IPS DF 6.9 (cell line): Measurements from ENCODE around the gene ZNF454.

Experiments used
- DNase-seq: peaks from one replicate; pipeline ENCODE4 v3.0.0-alpha.2; 2013; ENCODE audit warnings: low read depth, low spot score
- H3K27ac ChIP-seq: one replicate; pipeline ENCODE4 v1.5.1; 2013; ENCODE audit warnings: low read length, control low read depth
- H3K27me3 ChIP-seq: 2 replicates; pipeline ENCODE4 v1.6.1; 2013; ENCODE audit warnings: mild to moderate bottlenecking, low read length; ENCODE audit not compliant: control insufficient read depth, insufficient read depth
- H3K36me3 ChIP-seq: 2 replicates; pipeline ENCODE4 v1.6.1; 2013; ENCODE audit warnings: low read length; ENCODE audit not compliant: control insufficient read depth, insufficient read depth
- H3K4me1 ChIP-seq: 2 replicates; pipeline ENCODE4 v1.6.1; 2013; ENCODE audit warnings: low read length; ENCODE audit not compliant: control insufficient read depth, insufficient read depth
- H3K4me3 ChIP-seq: 2 replicates; pipeline ENCODE4 v1.5.1; 2013; ENCODE audit warnings: mild to moderate bottlenecking, low read length
- H3K9me3 ChIP-seq: 2 replicates; pipeline ENCODE4 v1.6.1; 2013; ENCODE audit warnings: low read length, inconsistent platforms; ENCODE audit not compliant: control insufficient read depth, insufficient read depth
- WGBS: extraction: QIAGEN DNeasy Blood & Tissue Kit; methylation state at CpG from one replicate; pipeline ENCODE4 v1.1.7; 2013; ENCODE audit warnings: mixed read lengths, missing lambda C conversion rate; ENCODE audit not compliant: insufficient read length, insufficient coverage; 5-methylcytosine and 5-hydroxymethylcytosine counted together

ZNF454 gene

GRCh38 chr5:178940569-178941360 lies at the start of gene ZNF454:
ZNF454 (plus strand) TSS chr5:178941198; CDS start chr5:178942792, 1,594 bp downstream.
- WGBS: no CpG with 5 or more reads among the region's 69 CpGs
- Histone ChIP-seq H3K9me3 (peaks cover 5% of the 10 kb centered on the region), H3K4me1 (no peaks in the 10 kb centered on the region), H3K27me3 (no peaks in the 10 kb centered on the region), H3K36me3 (no peaks in the 10 kb centered on the region), H3K4me3 (peak within 1 kb of the TSS; percentile 24), H3K27ac (no peak within 1 kb of the TSS)
- DNase-seq: peak; percentile 55

DNA sequence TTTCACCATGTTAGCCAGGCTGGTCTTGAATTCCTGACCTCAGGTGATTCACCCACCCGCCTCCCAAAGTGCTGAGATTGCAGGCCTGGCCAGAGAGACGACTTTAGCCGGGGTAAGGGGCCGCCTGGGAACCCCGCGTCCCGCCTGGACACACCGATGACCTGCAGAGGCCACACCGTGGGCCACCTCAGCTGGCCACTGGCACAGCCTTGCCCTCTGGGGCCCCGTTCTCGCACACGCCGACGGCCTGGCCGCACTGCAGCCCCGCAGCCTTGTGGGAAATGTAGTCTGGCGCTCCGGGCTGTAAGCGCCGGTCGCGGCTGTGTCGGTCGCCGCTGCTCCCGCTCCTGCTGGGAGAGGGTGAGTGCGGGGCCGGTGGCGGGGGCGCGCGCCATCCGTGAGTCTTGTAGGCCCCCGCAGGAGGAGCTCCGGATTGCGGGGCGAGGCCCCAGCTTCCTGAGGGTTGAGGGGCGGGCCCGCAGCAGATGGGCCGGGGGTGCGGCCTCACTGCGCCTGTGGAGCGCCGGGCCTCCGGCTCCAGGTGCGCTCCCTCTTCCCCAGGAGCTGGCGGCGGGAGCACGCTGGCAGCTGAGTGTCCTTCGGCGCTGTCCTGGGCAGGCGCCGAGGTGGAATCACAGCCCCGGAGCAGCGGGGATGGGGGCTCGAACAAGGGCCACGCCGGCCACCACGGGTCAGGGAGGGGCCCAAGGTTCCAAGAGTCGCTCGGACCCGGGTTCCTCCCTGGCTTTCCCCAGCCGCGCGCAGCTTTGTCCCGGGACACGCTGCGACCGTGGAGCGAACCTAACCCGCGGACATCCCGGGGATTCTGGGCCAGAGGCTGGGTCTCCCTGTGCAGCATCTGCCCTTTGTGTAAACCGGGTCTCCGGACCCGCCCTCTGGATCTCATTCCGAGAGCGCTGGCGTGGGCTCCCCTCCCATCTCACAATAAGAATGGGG lies 45.1 kb upstream of the ZNF454 start, which contains the start of gene ZFP2:
ZFP2 (plus strand) TSS at position 299 of the 957 bp plus-strand sequence. CDS start 35,401 bp downstream, outside the sequence.
- Histone ChIP-seq H3K27ac (no peak within 1 kb of the TSS), H3K4me3 (peak within 1 kb of the TSS; percentile 84; the same call in 1 of the 2 replicates), H3K9me3 (no peaks in the 10 kb centered on the region), H3K4me1 (no peaks in the 10 kb centered on the region), H3K36me3 (no peaks in the 10 kb centered on the region), H3K27me3 (no peaks in the 10 kb centered on the region)
- DNase-seq: no peak
- WGBS: no CpG with 5 or more reads among the region's 79 CpGs

DNA sequence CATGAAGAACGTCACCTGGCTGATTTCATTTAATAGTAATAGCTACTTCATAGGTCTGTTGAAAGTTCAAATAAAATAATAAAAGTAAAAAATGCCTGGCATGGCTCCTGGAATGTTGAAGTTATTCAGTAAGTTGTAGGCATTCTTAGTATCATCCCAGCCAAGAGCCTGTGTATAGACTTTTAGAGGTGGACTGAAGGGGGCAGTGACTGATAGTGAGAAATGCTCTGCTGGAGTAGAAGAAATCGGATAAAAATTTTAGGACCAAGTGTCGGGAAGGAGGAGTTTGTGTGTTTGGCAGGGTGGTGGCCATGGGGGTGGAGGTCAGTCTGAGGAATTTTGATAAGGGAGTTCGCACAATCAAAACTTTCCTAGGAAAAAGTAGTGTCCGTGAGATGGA lies 41.7 kb upstream of the ZNF454 start:
- no peak for DNase-seq
- WGBS: no CpG with 5 or more reads among the region's 5 CpGs
- Histone ChIP-seq H3K27ac (no peak overlapping the region), H3K27me3 (no peaks in the 10 kb centered on the region; the same call in 1 of the 2 replicates), H3K4me3 (no peak overlapping the region), H3K9me3 (no peaks in the 10 kb centered on the region), H3K36me3 (no peaks in the 10 kb centered on the region), H3K4me1 (no peaks in the 10 kb centered on the region)

DNA sequence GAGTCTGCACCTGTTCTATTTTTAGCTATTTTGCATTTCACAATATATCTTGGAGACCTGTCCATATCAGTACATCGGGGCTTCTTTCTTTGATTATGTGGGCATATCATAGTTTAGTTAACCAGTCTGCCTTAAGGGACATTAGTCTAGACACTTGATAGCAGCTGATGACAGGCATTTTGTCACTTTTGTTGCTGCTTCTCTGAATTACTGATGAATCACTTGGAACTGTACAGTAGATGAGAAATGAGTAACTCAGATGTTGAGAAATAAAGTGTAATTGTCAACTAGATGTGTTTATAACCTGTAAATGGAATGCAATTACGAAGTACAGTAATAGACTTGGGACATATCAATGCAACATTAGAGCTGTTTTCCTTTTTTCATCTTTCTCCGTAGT lies 38.1 kb upstream of the ZNF454 start:
- WGBS: no CpG with 5 or more reads among the region's 3 CpGs
- Histone ChIP-seq H3K9me3 (no peaks in the 10 kb centered on the region), H3K36me3 (no peaks in the 10 kb centered on the region)

DNA sequence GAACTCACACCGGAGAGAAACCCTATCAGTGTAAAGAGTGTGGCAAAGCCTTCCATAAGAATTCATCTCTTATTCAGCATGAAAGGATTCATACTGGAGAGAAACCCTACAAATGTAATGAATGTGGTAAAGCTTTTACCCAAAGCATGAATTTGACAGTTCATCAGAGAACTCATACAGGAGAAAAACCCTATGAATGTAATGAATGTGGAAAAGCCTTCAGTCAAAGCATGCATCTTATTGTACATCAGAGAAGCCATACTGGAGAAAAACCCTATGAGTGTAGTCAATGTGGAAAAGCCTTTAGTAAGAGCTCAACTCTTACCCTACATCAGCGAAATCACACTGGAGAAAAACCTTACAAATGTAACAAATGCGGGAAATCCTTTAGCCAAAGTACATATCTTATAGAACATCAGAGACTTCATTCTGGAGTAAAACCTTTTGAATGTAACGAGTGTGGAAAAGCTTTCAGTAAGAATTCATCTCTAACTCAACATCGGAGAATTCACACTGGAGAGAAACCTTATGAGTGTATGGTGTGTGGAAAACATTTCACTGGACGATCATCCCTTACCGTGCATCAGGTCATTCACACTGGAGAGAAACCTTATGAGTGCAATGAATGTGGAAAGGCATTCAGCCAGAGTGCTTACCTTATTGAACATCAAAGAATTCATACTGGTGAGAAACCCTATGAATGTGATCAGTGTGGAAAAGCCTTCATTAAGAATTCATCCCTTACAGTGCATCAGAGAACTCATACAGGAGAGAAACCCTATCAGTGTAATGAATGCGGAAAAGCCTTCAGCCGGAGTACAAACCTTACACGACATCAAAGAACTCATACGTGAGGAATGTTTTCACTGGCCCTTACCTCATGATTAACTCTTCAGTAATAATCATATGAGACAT lies 8.9 kb upstream of the ZNF454 start:
- no peaks in the 10 kb centered on the region for H3K36me3 ChIP-seq
- no CpG with 5 or more reads among the region's 11 CpGs for WGBS
- H3K27me3 ChIP-seq: no peaks in the 10 kb centered on the region
- H3K27ac ChIP-seq: no peak overlapping the region
- peaks cover 19% of the 10 kb centered on the region for H3K9me3 ChIP-seq
- DNase-seq: no peak
- H3K4me1 ChIP-seq: no peaks in the 10 kb centered on the region
- no peak overlapping the region for H3K4me3 ChIP-seq

More for the DNA sequence above, 38.1 kb upstream of the ZNF454 start:
- no peaks in the 10 kb centered on the region; the same call in 1 of the 2 replicates for H3K27me3 ChIP-seq
- H3K4me1 ChIP-seq: no peaks in the 10 kb centered on the region
- DNase-seq: no peak
- H3K27ac ChIP-seq: no peak overlapping the region
- no peak overlapping the region for H3K4me3 ChIP-seq

DNA sequence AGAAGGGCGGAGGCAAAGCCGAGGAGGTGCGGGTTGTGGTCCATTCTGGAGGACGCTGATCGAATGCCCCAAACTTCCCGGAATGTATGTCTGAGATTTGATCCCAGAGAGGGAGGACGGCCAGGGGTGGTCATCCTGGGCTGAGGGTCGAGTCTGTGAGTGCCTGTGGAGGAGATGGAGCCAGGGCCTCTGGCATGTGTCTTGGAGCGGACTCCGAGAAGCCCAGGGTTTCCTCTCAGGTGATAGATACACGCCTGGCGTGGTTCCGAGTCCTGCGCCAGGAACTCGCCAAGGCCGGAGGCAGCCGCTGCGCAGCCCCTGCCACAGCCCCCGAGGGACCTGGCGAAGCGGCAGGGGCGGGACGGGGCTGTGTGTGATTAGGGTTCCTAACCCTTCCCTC lies 363 bp downstream of the ZNF454 start:
- Histone ChIP-seq H3K36me3 (no peaks in the 10 kb centered on the region), H3K9me3 (peaks cover 5% of the 10 kb centered on the region), H3K27ac (no peak overlapping the region), H3K4me3 (peak overlapping the region; percentile 24; the same call in 1 of the 2 replicates), H3K27me3 (no peaks in the 10 kb centered on the region), H3K4me1 (no peaks in the 10 kb centered on the region)
- no peak for DNase-seq
- no CpG with 5 or more reads among the region's 23 CpGs for WGBS

DNA sequence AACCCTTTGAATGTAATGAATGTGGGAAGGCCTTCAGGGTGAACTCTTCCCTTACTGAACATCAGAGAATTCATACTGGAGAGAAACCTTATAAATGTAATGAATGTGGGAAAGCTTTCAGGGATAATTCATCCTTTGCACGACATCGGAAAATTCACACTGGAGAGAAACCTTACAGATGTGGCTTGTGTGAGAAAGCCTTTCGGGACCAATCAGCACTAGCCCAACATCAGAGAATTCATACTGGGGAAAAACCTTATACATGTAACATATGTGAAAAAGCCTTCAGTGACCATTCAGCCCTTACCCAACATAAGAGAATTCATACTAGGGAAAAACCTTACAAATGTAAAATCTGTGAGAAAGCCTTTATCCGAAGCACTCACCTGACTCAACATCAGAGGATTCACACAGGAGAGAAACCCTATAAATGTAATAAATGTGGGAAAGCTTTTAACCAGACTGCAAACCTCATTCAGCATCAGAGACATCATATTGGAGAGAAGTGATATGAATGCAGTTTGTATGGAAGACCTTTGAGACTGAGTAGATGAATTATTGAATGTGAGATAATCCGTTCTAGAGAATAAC lies 24.6 kb downstream of the ZNF454 start:
- WGBS: no CpG with 5 or more reads among the region's 5 CpGs
- H3K36me3 ChIP-seq: no peaks in the 10 kb centered on the region
- H3K27me3 ChIP-seq: no peaks in the 10 kb centered on the region
- no peak overlapping the region for H3K4me3 ChIP-seq
- DNase-seq: no peak
- no peak overlapping the region for H3K27ac ChIP-seq
- peaks cover 12% of the 10 kb centered on the region for H3K9me3 ChIP-seq
- no peaks in the 10 kb centered on the region for H3K4me1 ChIP-seq

GRCh38 chr5:178981381-178981780 lies 40.4 kb downstream of the ZNF454 start:
- Histone ChIP-seq H3K9me3 (peaks cover 20% of the 10 kb centered on the region), H3K36me3 (no peaks in the 10 kb centered on the region; the same call in 1 of the 2 replicates), H3K27ac (no peak overlapping the region), H3K4me3 (no peak overlapping the region), H3K4me1 (no peaks in the 10 kb centered on the region), H3K27me3 (no peaks in the 10 kb centered on the region)
- no CpG with 5 or more reads among the region's 15 CpGs for WGBS
- no peak for DNase-seq

DNA sequence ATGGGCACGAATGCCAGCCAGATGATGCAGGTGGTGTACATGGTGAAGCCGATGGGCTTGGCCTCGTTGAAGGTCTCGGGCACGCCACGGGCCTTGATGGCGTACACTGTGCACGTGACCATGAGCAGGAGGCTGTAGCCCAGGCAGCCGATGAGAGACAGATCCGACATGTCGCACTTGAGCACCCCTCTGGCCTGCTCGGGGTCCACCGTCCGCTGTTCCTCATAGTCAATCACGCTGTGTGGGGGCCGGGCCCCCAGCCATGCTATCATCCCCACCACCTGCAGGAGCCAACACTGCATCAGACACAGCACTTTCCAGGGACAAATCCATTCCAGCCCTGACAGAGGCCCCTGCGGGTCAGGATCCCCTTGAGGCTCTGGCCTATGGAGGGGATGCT lies 41.9 kb downstream of the ZNF454 start:
- Histone ChIP-seq H3K4me1 (no peaks in the 10 kb centered on the region), H3K9me3 (peaks cover 15% of the 10 kb centered on the region), H3K4me3 (no peak overlapping the region), H3K36me3 (no peaks in the 10 kb centered on the region; the same call in 1 of the 2 replicates), H3K27me3 (no peaks in the 10 kb centered on the region), H3K27ac (no peak overlapping the region)
- DNase-seq: no peak
- WGBS: no CpG with 5 or more reads among the region's 17 CpGs
